MM.1S (cell line): Measurements from ENCODE around the gene CTSZ.

Experiments used
- DNase-seq: peaks from one replicate; pipeline ENCODE4 v3.0.0-alpha.2; 2015
- H2AFZ ChIP-seq: fragments of 300-600 bp; sonication (generic); 2 replicates; pipeline ENCODE4 v1.6.0; 2016; ENCODE audit warnings: antibody characterized with exemption, low read length
- H3F3A ChIP-seq: fragments of 300-600 bp; sonication (generic); 2 replicates; pipeline ENCODE4 v1.6.1; 2016; ENCODE audit warnings: mild to moderate bottlenecking, antibody characterized with exemption, low read length, moderate library complexity, mixed read lengths; ENCODE audit not compliant: insufficient read depth
- H3K27ac ChIP-seq: fragments of 300-600 bp; sonication (generic); 2 replicates; pipeline ENCODE4 v1.5.1; 2016; ENCODE audit warnings: mild to moderate bottlenecking, low read length
- H3K27me3 ChIP-seq: fragments of 300-600 bp; sonication (generic); replicated peaks from 2 replicates; pipeline ENCODE4 v1.6.0; 2016; ENCODE audit warnings: low read length; ENCODE audit not compliant: insufficient read depth
- H3K36me3 ChIP-seq: fragments of 300-600 bp; sonication (generic); replicated peaks from 2 replicates; pipeline ENCODE4 v1.6.1; 2016; ENCODE audit warnings: mild to moderate bottlenecking, low read length, mixed read lengths; ENCODE audit not compliant: insufficient read depth
- H3K4me1 ChIP-seq: fragments of 300-600 bp; sonication (generic); 2 replicates; pipeline ENCODE4 v1.6.1; 2016; ENCODE audit warnings: low read length, mixed read lengths
- H3K4me2 ChIP-seq: fragments of 300-600 bp; sonication (generic); 2 replicates; pipeline ENCODE4 v1.6.0; 2016; ENCODE audit warnings: low read depth, low read length
- H3K4me3 ChIP-seq: fragments of 300-600 bp; sonication (generic); 2 replicates; pipeline ENCODE4 v1.5.1; 2016; ENCODE audit warnings: low read length, mixed read lengths
- H3K79me2 ChIP-seq: fragments of 300-600 bp; sonication (generic); 2 replicates; pipeline ENCODE4 v1.6.1; 2016; ENCODE audit warnings: mixed run types, low read length, mixed read lengths
- H3K9ac ChIP-seq: fragments of 300-600 bp; sonication (generic); 2 replicates; pipeline ENCODE4 v1.6.1; 2016; ENCODE audit warnings: low read length, mixed read lengths
- H3K9me2 ChIP-seq: fragments of 300-600 bp; sonication (generic); replicated peaks from 2 replicates; pipeline ENCODE4 v1.6.1; 2016; ENCODE audit warnings: mild to moderate bottlenecking, low read length, mixed read lengths; ENCODE audit not compliant: insufficient read depth
- H3K9me3 ChIP-seq: fragments of 300-600 bp; sonication (generic); replicated peaks from 2 replicates; pipeline ENCODE4 v1.6.1; 2016; ENCODE audit warnings: mild to moderate bottlenecking, low read length, mixed read lengths; ENCODE audit not compliant: insufficient read depth
- H4K20me1 ChIP-seq: fragments of 300-600 bp; sonication (generic); 2 replicates; pipeline ENCODE4 v1.6.1; 2016; ENCODE audit warnings: mild to moderate bottlenecking, low read length, moderate library complexity, mixed read lengths; ENCODE audit not compliant: insufficient read depth
- EZH2 ChIP-seq: fragments of 300-600 bp; sonication (generic); optimal IDR thresholded peaks from 2 replicates; pipeline ENCODE3; 2017; ENCODE audit warnings: low read depth, mild to moderate bottlenecking, antibody characterized with exemption, low read length, mixed read lengths
- EZH2phosphoT487 ChIP-seq: fragments of 300-600 bp; sonication (generic); IDR thresholded peaks from 2 replicates; pipeline ENCODE4 v1.6.1; 2018; ENCODE audit warnings: antibody characterized with exemption, low read length
- TF ChIP-seq, protein P1 (sequence below): fragments of 300-600 bp; sonication (generic); IDR thresholded peaks from 2 replicates; pipeline ENCODE4 v1.5.1; 2016; ENCODE audit warnings: antibody characterized with exemption, low read length, mixed read lengths

Gene CTSZ

DNA sequence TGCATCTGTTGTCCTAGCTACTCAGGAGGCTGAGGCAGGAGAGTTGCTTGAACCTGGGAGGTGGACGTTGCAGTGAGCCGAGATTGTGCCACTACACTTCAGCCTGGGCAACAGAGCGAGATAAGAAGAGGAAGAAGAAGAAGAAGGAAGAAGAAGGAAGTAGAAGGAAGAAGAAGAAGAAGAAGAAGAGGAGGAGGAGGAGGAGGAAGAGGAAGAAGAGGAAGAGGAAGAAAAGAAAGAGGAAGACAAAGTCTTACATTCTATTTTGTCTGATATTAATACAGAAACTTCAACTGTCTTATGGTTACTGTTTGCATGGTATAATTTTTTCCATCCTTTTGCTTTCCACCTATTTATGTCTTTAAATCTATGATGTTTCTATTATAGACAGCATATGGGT is 33.2 kb downstream of the CTSZ start:
- Histone ChIP-seq H3K27ac (no peak overlapping the region), H3K36me3 (no peaks in the 10 kb centered on the region), H3K9me3 (no peaks in the 10 kb centered on the region; the same call in 1 of the 2 replicates), H3K4me3 (no peak overlapping the region), H3K79me2 (no peaks in the 10 kb centered on the region), H3F3A (no peaks in the 10 kb centered on the region), H3K4me1 (no peaks in the 10 kb centered on the region), H3K4me2 (no peak overlapping the region), H4K20me1 (no peaks in the 10 kb centered on the region), H3K9me2 (no peaks in the 10 kb centered on the region), H3K9ac (no peak overlapping the region), H2AFZ (no peak overlapping the region), H3K27me3 (0 out of 2 replicates have a peak, but pooled peaks cover 6% of the 10 kb centered on the region)
- DNase-seq = no peak
- TF ChIP-seq, protein P1, sequence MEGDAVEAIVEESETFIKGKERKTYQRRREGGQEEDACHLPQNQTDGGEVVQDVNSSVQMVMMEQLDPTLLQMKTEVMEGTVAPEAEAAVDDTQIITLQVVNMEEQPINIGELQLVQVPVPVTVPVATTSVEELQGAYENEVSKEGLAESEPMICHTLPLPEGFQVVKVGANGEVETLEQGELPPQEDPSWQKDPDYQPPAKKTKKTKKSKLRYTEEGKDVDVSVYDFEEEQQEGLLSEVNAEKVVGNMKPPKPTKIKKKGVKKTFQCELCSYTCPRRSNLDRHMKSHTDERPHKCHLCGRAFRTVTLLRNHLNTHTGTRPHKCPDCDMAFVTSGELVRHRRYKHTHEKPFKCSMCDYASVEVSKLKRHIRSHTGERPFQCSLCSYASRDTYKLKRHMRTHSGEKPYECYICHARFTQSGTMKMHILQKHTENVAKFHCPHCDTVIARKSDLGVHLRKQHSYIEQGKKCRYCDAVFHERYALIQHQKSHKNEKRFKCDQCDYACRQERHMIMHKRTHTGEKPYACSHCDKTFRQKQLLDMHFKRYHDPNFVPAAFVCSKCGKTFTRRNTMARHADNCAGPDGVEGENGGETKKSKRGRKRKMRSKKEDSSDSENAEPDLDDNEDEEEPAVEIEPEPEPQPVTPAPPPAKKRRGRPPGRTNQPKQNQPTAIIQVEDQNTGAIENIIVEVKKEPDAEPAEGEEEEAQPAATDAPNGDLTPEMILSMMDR = no peak
- TF ChIP-seq EZH2 (no peak), EZH2phosphoT487 (no peak)

DNA sequence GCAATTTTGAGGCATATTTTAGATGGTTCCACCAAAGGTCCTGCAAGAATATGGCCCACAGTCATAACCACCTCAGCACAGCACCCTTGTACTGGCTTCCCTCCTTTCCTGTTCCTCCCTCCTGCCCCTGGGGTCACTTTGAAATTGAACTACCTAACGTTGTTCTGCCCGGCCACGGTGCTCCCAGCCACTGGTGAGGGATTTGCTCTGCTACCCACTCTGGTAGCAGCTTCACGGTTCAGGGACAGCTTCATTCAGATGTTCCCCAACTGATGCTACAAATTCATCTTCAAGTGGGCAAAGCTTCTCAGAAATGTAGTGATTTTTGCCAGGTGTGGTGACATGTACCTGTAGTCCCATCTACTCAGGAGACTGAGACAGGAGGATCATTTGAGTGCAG is 33.9 kb downstream of the CTSZ start:
- DNase-seq = no peak

DNA sequence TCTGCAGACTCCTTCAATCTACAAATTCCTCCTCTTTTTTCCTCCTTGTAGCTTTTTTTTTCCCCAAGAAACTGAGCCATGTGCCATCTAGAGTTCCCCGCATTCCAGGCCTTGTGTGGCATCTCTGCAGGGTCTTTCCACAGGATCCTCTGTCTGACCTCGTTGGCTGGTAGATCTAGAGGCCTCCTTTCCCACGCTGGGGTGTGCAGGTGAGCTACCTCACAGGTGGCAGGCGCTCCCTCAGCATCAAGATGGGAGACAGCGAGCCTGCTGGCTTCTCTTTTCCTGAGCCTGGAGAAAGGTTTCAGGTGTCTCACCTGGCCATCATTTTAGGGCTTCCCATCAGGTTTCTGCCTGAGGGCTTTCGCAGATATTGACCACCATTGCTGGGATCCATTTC is 35.6 kb downstream of the CTSZ start:
- no peak overlapping the region for H3K4me2 ChIP-seq
- H3K4me3 ChIP-seq = no peak overlapping the region
- H3K9me3 ChIP-seq = no peaks in the 10 kb centered on the region; the same call in 1 of the 2 replicates
- H3K79me2 ChIP-seq = no peaks in the 10 kb centered on the region
- H3K9ac ChIP-seq = no peak overlapping the region
- no peaks in the 10 kb centered on the region for H3F3A ChIP-seq
- no peaks in the 10 kb centered on the region for H3K4me1 ChIP-seq
- H3K9me2 ChIP-seq = no peaks in the 10 kb centered on the region
- no peaks in the 10 kb centered on the region for H3K36me3 ChIP-seq
- H3K27ac ChIP-seq = no peak overlapping the region
- H3K27me3 ChIP-seq = 0 out of 2 replicates have a peak, but pooled peaks cover 11% of the 10 kb centered on the region
- no peaks in the 10 kb centered on the region for H4K20me1 ChIP-seq
- H2AFZ ChIP-seq = no peak overlapping the region
- DNase-seq = no peak
- TF ChIP-seq EZH2 (no peak), EZH2phosphoT487 (no peak)
- TF ChIP-seq, protein P1 = no peak

More for the DNA sequence above, 33.9 kb downstream of the CTSZ start:
- Histone ChIP-seq H3K27ac (no peak overlapping the region), H3K4me3 (no peak overlapping the region), H3F3A (no peaks in the 10 kb centered on the region), H3K27me3 (0 out of 2 replicates have a peak, but pooled peaks cover 11% of the 10 kb centered on the region), H3K4me1 (no peaks in the 10 kb centered on the region), H2AFZ (no peak overlapping the region), H3K79me2 (no peaks in the 10 kb centered on the region), H3K4me2 (no peak overlapping the region), H3K9me3 (no peaks in the 10 kb centered on the region; the same call in 1 of the 2 replicates), H3K9me2 (no peaks in the 10 kb centered on the region), H4K20me1 (no peaks in the 10 kb centered on the region), H3K36me3 (no peaks in the 10 kb centered on the region), H3K9ac (no peak overlapping the region)
- TF ChIP-seq EZH2phosphoT487 (no peak), EZH2 (no peak)
- TF ChIP-seq, protein P1 = no peak
